ENCODE measurements around the gene CNOT8.
"Not testable (repeated sequence)": the region's sequence is repeated elsewhere in the genome, so short reads cannot be mapped to it uniquely, and the experiment has no call there.

Gene CNOT8

GRCh38 chr5:154858297-154858971 is at the start of gene CNOT8:
CNOT8 (plus strand) TSS chr5:154858627; CDS start chr5:154863279, 4,652 bp downstream.
- DNase-seq: peak; percentile 84

GRCh38 chr5:154811239-154811638 is 47.2 kb upstream of the CNOT8 start:
- no peak for DNase-seq

- peak; percentile 5 for DNase-seq
These were observed 46.6 kb upstream of the CNOT8 start for GRCh38 chr5:154811653-154812465.

GRCh38 chr5:154813158-154813557 is 45.3 kb upstream of the CNOT8 start:
- DNase-seq: no peak

GRCh38 chr5:154813736-154814135 is 44.7 kb upstream of the CNOT8 start:
- DNase-seq: no peak

GRCh38 chr5:154815025-154815424 is 43.4 kb upstream of the CNOT8 start:
- no peak for DNase-seq

- DNase-seq: no peak
These were observed 42.7 kb upstream of the CNOT8 start for GRCh38 chr5:154815684-154816247.

- DNase-seq: no peak
These were observed 41.4 kb upstream of the CNOT8 start for GRCh38 chr5:154816891-154817492.

- no peak for DNase-seq
These were observed 40.6 kb upstream of the CNOT8 start for GRCh38 chr5:154817815-154818214.

- DNase-seq: no peak
These were observed 39.8 kb upstream of the CNOT8 start for GRCh38 chr5:154818471-154819116.

GRCh38 chr5:154819546-154819945 is 38.9 kb upstream of the CNOT8 start:
- no peak for DNase-seq

- no peak for DNase-seq
These were observed 38.0 kb upstream of the CNOT8 start for GRCh38 chr5:154820383-154820782.

- DNase-seq: not testable (repeated sequence)
These were observed 35.5 kb upstream of the CNOT8 start for GRCh38 chr5:154822896-154823295.

- DNase-seq: no peak
These were observed 34.8 kb upstream of the CNOT8 start for GRCh38 chr5:154823605-154824004.

GRCh38 chr5:154824070-154824469 is 34.4 kb upstream of the CNOT8 start:
- no peak for DNase-seq

- no peak for DNase-seq
These were observed 29.2 kb upstream of the CNOT8 start for GRCh38 chr5:154829181-154829588.

- no peak for DNase-seq
These were observed 28.7 kb upstream of the CNOT8 start for GRCh38 chr5:154829589-154830218.

- DNase-seq: no peak
These were observed 28.2 kb upstream of the CNOT8 start for GRCh38 chr5:154830219-154830595.

GRCh38 chr5:154830596-154830995 is 27.8 kb upstream of the CNOT8 start:
- DNase-seq: no peak

- DNase-seq: no peak
These were observed 27.0 kb upstream of the CNOT8 start for GRCh38 chr5:154831451-154831850.

- not testable (repeated sequence) for DNase-seq
These were observed 25.6 kb upstream of the CNOT8 start for GRCh38 chr5:154832804-154833203.

- DNase-seq: no peak
These were observed 24.4 kb upstream of the CNOT8 start for GRCh38 chr5:154834053-154834452.

GRCh38 chr5:154835701-154836052 is 22.8 kb upstream of the CNOT8 start:
- not testable (repeated sequence) for DNase-seq

Measured in NCI-H2081 treated with DMSO at 0.1 percent for 48 hours (cell line).